IMR-90 (cell line): ENCODE measurements around the gene HMG20B. TPM values are rescaled to one million over a fixed set of nuclear protein-coding genes. Genes with fewer than 3 reads are reported as not detected.
A peak's percentile ranks its signal among the peaks of the same experiment; 100 is the strongest.

Experiments used
- ATAC-seq: fragments of 200-7000 bp; cut with Tn5 transposase; 2 replicates; pipeline ENCODE4 v1.9.1; 2020; ENCODE audit warnings: low read depth, mild to moderate bottlenecking, moderate library complexity
- BruUV-seq: library from RNA; stranded (reverse); fragments of 400-500 nt; replicated peaks from 2 replicates; lab custom pipeline; 2021; lab: Mats Ljungman, UMichigan
- CTCF ChIA-PET: fragments of 300-600 bp; formaldehyde crosslinking; extraction: SDS; loops from one replicate; lab custom pipeline; 2021; ENCODE audit warnings: antibody characterized with exemption; lab: Yijun Ruan, JAX
- POLR2A ChIA-PET: fragments of 300-600 bp; sonication (Branson Sonifier 250); formaldehyde crosslinking; loops from one replicate; lab custom pipeline; 2022; ENCODE audit warnings: antibody characterized with exemption; ENCODE audit not compliant: unreplicated experiment; lab: Charles Lee
- DNase-seq: peaks from one replicate; pipeline ENCODE4 v3.0.0; 2013
- H2AFZ ChIP-seq: replicated peaks from 2 replicates; pipeline ENCODE3; 2013; ENCODE audit warnings: low read length, mild to moderate bottlenecking; ENCODE audit not compliant: poor library complexity
- H2AK5ac ChIP-seq: 2 replicates; pipeline ENCODE4 v1.6.1; 2013; ENCODE audit warnings: low read depth, low read length, inconsistent platforms
- H2AK9ac ChIP-seq: replicated peaks from 2 replicates; pipeline ENCODE3; 2013; ENCODE audit warnings: mild to moderate bottlenecking, low read depth, low read length, moderate library complexity; ENCODE audit not compliant: poor library complexity
- H2BK120ac ChIP-seq: 2 replicates; pipeline ENCODE4 v1.6.1; 2013; ENCODE audit warnings: low read depth, low read length, inconsistent platforms
- H2BK15ac ChIP-seq: 3 replicates; pipeline ENCODE4 v1.6.1; 2013; ENCODE audit warnings: low read depth, low read length, inconsistent platforms
- H2BK20ac ChIP-seq: 2 replicates; pipeline ENCODE4 v1.6.1; 2013; ENCODE audit warnings: low read depth, mild to moderate bottlenecking, inconsistent platforms, low read length, moderate library complexity
- H2BK5ac ChIP-seq: 2 replicates; pipeline ENCODE4 v1.6.1; 2013; ENCODE audit warnings: mild to moderate bottlenecking, low read depth, low read length, inconsistent platforms; ENCODE audit not compliant: poor library complexity, severe bottlenecking
- H3K14ac ChIP-seq: replicated peaks from 2 replicates; pipeline ENCODE4 v1.6.1; 2013; ENCODE audit warnings: low read depth, low read length, inconsistent platforms
- H3K18ac ChIP-seq: 2 replicates; pipeline ENCODE4 v1.6.1; 2013; ENCODE audit warnings: low read depth, low read length, control low read depth
- H3K23ac ChIP-seq: 2 replicates; pipeline ENCODE4 v1.6.1; 2013; ENCODE audit warnings: low read depth, low read length, inconsistent platforms
- H3K27ac ChIP-seq: 2 replicates; pipeline ENCODE4 v1.5.1; 2013; ENCODE audit warnings: mild to moderate bottlenecking, control low read depth, low read length; ENCODE audit not compliant: insufficient read depth
- H3K27me3 ChIP-seq: 2 replicates; pipeline ENCODE4 v1.6.1; 2013; ENCODE audit warnings: low read length; ENCODE audit not compliant: control insufficient read depth, insufficient read depth
- H3K36me3 ChIP-seq: 2 replicates; pipeline ENCODE4 v1.6.1; 2013; ENCODE audit warnings: low read length, mixed read lengths; ENCODE audit not compliant: control insufficient read depth, insufficient read depth
- H3K4ac ChIP-seq: 2 replicates; pipeline ENCODE4 v1.6.1; 2013; ENCODE audit warnings: low read depth, low read length, inconsistent platforms
- H3K4me1 ChIP-seq: 2 replicates; pipeline ENCODE4 v1.6.1; 2013; ENCODE audit warnings: low read length, mixed read lengths; ENCODE audit not compliant: control insufficient read depth, insufficient read depth
- H3K4me2 ChIP-seq: 2 replicates; pipeline ENCODE4 v1.6.1; 2013; ENCODE audit warnings: low read depth, mild to moderate bottlenecking, control low read depth, low read length, moderate library complexity
- H3K4me3 ChIP-seq: 2 replicates; pipeline ENCODE4 v1.5.1; 2013; ENCODE audit warnings: low read depth, mild to moderate bottlenecking, control low read depth, low read length, moderate library complexity; ENCODE audit not compliant: insufficient read depth
- H3K56ac ChIP-seq: 2 replicates; pipeline ENCODE4 v1.6.1; 2013; ENCODE audit warnings: low read length, inconsistent platforms; ENCODE audit not compliant: insufficient read depth; ENCODE audit errors: extremely low read depth
- H3K79me1 ChIP-seq, 2 experiments: 2 replicates each; pipeline ENCODE4 v1.6.1; 2013; ENCODE audit warnings: low read length in 2 of 2, inconsistent platforms in 1 of 2, low read depth in 1 of 2
- H3K9ac ChIP-seq: 2 replicates; pipeline ENCODE4 v1.6.1; 2013; ENCODE audit warnings: low read depth, low read length, control low read depth
- H3K9me1 ChIP-seq: 2 replicates; pipeline ENCODE4 v1.6.1; 2013; ENCODE audit warnings: low read length, inconsistent platforms; ENCODE audit not compliant: insufficient read depth
- H3K9me3 ChIP-seq: 2 replicates; pipeline ENCODE4 v1.6.1; 2013; ENCODE audit warnings: low read length; ENCODE audit not compliant: control insufficient read depth, insufficient read depth
- H4K20me1 ChIP-seq: 2 replicates; pipeline ENCODE4 v1.6.1; 2013; ENCODE audit warnings: low read length, inconsistent platforms; ENCODE audit not compliant: insufficient read depth
- H4K5ac ChIP-seq: 2 replicates; pipeline ENCODE4 v1.6.1; 2013; ENCODE audit warnings: mild to moderate bottlenecking, low read depth, low read length, control low read depth
- H4K8ac ChIP-seq, 2 experiments: 2 replicates each; pipeline ENCODE4 v1.6.1; 2013; ENCODE audit warnings: low read depth in 2 of 2, low read length in 2 of 2, control low read depth in 1 of 2, inconsistent platforms in 1 of 2
- H4K91ac ChIP-seq: 2 replicates; pipeline ENCODE4 v1.6.1; 2013; ENCODE audit warnings: low read depth, low read length, inconsistent platforms; ENCODE audit not compliant: insufficient read depth
- CHD1 ChIP-seq: IDR thresholded peaks from 2 replicates; pipeline ENCODE4 v1.6.1; 2012; ENCODE audit warnings: low read depth, low read length, improper control_type of control experiment
- WGBS, 2 experiments: methylation state at CpG; one replicate each; pipeline versions ENCODE4 v1.1.5 to v1.1.7; 2013; ENCODE audit warnings: missing lambda C conversion rate in 2 of 2; ENCODE audit not compliant: insufficient read length in 1 of 2; ENCODE audit errors: extremely low coverage in 2 of 2; 5-methylcytosine and 5-hydroxymethylcytosine counted together
- dilution Hi-C: fragments of 300-500 bp; cut with HindIII; formaldehyde crosslinking; loops from one replicate; pipeline ENCODE4 v1.14.3; 2018; ENCODE audit warnings: low sequenced_read_pairs; ENCODE audit not compliant: unreplicated experiment
- in situ Hi-C: fragments of 300-500 bp; cut with MboI; formaldehyde crosslinking; loops from 3 replicates; pipeline ENCODE4 v1.14.3; 2019; ENCODE audit warnings: low sequenced_read_pairs, inconsistent platforms, mixed read lengths
- intact Hi-C: fragments of 100-400 bp; cut with micrococcal nuclease; formaldehyde crosslinking; loops from 2 replicates; pipeline ENCODE4 v1.10.0; 2022
- polyA plus RNA-seq, 3 experiments: library from polyadenylated mRNA; depleted of rRNA; stranded (reverse); fragments of >200 nt; gene quantifications; 2 replicates each; pipeline ENCODE4 v1.2.3, GENCODE V29; 2012; ENCODE audit warnings: low replicate concordance in 1 of 3
- total RNA-seq: library from RNA; depleted of rRNA; stranded (reverse); fragments of >200 nt; gene quantifications from 2 replicates; pipeline ENCODE4 v1.2.3, GENCODE V29; 2012

The HMG20B gene
- total and polyA plus RNA-seq, 2 of the 4 experiments (the other 2 are of a cell fraction) = 57.5 to 63.8 TPM

- peaks cover 3% of the 10 kb centered on the region; the same call in 1 of the 2 replicates for H3K4me1 ChIP-seq
- BruUV-seq = no TSS peak
- H2BK20ac ChIP-seq = no peak overlapping the region
- no peak overlapping the region for H2BK5ac ChIP-seq
- H3K27me3 ChIP-seq = no peaks in the 10 kb centered on the region
- peaks cover 28% of the 10 kb centered on the region for H3K36me3 ChIP-seq
- H4K20me1 ChIP-seq = peaks cover 10% of the 10 kb centered on the region; the same call in 1 of the 2 replicates
- H3K4ac ChIP-seq = no peak overlapping the region
- in situ Hi-C loops = loop anchor here (25.0 kb wide), 1 partner anchor 307 kb away; no protein-coding TSS in a partner anchor
- H3K9me1 ChIP-seq = no peaks in the 10 kb centered on the region
- POLR2A ChIA-PET = no interaction called here
- H2AFZ ChIP-seq = peak overlapping the region; percentile 14
- no peak overlapping the region for H3K4me2 ChIP-seq
- H3K14ac ChIP-seq = no peak overlapping the region
- no peak overlapping the region for H4K91ac ChIP-seq
- H3K23ac ChIP-seq = no peak overlapping the region
- no peak overlapping the region for H2AK9ac ChIP-seq
- H3K9ac ChIP-seq = no peak overlapping the region
- intact Hi-C loops = loop anchor here (10.0 kb wide), 1 partner anchor 295 kb away; no protein-coding TSS in a partner anchor
- ATAC-seq (no peak), DNase-seq (no peak)
- no peak overlapping the region for H3K27ac ChIP-seq
- no peak overlapping the region for H2AK5ac ChIP-seq
- dilution Hi-C loops = no loop called here
- no peak overlapping the region for H2BK120ac ChIP-seq
- 90% methylated on average over 4 of the region's 17 CpGs; no CpG with 5 or more reads in 1 of the 2 experiments for WGBS, 2 experiments
- H3K18ac ChIP-seq = no peak overlapping the region
- no peak overlapping the region for H3K56ac ChIP-seq
- CTCF ChIA-PET = no interaction called here
- no peak overlapping the region for H3K4me3 ChIP-seq
- no peak for TF ChIP-seq CHD1
- no peak overlapping the region for H2BK15ac ChIP-seq
- H4K5ac ChIP-seq = no peak overlapping the region
- no peaks in the 10 kb centered on the region for H3K9me3 ChIP-seq
- H4K8ac ChIP-seq = no peak overlapping the region
- peaks cover 3 to 23% of the 10 kb centered on the region in 2 experiments; a peak in 2 of 4 replicates for H3K79me1 ChIP-seq
These were observed 46.9 kb downstream of the HMG20B start for GRCh38 chr19:3619631-3620012.
